Fibroblast of skin of left quadriceps (primary cell): ENCODE data around the gene LBX1.
"Not testable (repeated sequence)": the region's sequence is repeated elsewhere in the genome, so short reads cannot be mapped to it uniquely, and the experiment has no call there.

Experiments used
- DNase-seq, 2 experiments: peaks; one replicate each; pipeline ENCODE4 v3.0.0-alpha.2; 2013; ENCODE audit warnings: low read depth in 2 of 2

The LBX1 gene

DNA sequence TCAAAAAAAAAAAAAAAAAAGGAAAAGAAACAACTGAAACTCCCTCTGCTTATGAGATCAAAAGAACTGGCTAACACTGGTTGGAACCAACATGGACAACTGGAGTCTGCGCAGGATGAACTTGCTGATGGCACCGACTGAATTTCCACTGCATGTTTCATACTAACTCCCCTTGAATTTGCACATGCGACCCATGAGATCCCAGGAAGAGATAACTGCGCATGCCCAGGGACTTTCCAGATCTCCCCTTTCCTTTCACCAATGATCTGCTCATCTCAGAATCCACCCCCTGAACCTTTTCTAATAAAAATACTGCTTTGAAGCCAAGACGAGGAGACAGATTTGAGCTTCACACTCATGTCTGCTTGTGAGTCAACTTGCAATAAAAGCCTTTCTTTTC, 20.7 kb downstream of the LBX1 start:
- no peak for DNase-seq

DNA sequence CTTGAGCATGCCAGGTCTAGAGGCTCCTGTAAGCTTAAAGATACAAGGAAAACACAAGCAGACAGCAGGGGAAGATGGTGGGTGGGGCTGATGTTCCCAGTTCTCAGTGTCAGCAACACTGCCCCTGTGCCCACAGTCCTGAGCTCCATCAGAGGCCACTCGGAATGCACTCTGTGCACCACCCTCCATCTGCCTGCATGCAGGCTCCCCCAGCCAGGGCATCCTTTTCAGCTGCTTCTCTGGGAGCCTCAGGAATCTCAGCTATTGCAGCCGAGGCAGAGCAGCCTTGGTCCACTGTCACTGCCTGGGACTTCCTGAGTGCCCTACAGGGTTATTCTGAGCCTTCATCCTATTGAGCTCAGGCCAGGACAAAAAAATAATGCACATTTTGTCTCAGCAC, 22.2 kb downstream of the LBX1 start:
- no peak for DNase-seq

DNA sequence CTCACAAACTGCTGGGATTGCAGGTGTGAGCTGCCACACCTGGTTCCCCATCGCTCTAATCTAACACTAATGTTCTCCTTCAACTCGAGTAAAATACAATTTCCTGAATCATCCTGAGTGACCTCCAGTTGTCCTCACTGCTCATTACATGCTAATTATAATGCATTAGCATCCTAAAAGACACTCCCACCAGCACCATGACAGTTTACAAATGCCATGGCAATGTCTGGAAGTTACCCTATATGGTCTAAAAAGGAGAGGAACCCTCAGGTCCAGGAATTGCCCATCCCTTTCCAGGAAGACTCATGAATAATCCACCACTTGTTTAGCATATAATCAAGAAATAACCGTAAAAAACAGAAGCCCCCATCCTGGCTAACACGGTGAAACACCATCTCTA, 26.6 kb downstream of the LBX1 start:
- not testable (repeated sequence) for DNase-seq

DNA sequence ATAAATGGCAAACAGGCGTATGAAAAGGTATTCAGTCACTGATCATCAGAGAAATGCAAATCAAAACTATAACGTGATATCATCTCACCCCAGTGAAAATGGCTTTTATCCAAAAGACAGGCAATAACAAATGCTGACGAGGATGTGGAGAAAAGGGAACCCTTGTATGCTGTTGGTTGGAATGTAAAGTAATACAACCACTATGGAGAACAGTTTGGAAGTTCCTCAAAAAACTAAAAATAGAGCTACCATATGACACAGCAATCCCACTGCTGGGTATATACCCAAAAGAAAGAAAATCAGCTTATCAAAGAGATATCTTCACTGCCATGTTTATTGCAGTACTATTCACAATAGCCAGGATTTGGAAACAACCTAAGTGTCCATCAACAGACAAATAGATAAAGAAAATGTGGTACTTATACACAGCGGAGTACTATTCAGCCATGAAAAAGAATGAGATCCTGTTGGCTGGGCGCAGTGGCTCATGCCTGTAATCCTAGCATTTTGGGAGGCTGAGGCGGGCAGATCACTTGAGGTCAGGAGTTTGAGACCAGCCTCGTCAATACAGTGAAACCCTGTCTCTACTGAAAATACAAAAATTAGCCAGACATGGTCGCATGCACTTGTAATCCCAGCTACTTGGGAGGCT, 30.8 kb downstream of the LBX1 start:
- not testable (repeated sequence) for DNase-seq

DNA sequence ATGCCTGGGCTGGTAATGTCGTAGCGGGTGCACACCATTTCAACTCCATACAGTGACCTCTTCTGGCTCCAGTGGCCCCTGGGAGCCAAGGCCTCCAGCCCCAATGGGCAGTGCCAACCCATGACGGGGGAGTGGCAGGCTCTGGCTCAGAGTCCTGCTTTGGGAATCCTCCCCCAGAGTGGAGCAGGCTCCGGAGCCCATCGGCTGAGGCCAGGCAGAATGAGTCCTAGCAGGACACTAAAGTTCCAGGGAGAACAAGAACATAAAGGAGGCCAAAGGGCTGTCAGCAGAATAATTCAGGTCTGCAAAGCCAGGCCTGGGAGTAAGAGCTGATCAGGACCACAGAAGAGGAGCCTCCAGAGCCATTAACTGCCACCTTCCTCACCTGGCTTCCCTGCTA, 33.3 kb downstream of the LBX1 start:
- DNase-seq, result no peak

DNA sequence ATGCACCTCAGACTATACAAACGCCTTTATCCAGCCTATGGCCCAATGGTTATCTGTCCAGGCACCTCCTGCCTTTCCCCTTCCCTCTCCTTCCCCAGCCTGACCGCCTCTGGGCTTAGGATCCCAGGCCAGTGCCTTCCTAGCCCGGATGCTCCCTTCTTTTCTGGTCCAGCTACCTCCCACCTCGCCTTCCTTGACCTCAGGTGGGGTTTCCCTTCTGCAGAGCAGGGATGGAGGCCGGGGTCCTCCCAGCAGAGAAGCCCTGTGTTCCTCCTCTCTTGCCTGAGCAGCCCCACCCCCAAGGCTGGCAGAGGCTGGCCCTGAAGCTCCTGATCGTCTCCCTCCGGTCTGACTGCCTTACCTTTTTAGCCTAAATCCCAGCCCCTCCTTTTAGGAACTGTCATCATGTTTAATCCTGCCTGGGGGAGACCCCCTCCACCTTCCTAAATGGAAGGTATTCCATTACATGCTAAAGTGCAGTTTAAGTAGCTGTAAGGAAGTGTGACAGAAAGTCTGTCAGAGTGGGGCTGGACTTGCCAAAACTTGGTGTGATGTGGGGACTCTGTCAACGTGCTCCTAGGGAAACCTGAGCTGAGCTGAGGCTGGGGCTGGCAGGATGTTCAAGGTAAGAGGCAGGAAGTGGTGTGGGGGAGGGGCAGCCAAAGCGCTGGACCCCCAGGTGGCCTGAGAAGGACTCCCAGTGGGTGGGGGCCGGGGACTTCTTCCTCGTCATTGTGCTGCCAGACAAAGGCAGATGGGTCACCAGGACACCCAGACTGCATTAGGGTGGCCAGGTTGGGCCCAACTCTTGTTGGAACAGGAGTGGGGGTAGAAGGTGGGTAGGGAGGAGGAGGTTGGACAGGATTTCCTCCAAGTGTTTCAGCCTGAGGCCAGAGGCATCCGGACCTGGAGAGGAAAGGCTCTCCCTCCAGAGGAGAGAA, 39.5 kb downstream of the LBX1 start:
- DNase-seq, result no peak

DNA sequence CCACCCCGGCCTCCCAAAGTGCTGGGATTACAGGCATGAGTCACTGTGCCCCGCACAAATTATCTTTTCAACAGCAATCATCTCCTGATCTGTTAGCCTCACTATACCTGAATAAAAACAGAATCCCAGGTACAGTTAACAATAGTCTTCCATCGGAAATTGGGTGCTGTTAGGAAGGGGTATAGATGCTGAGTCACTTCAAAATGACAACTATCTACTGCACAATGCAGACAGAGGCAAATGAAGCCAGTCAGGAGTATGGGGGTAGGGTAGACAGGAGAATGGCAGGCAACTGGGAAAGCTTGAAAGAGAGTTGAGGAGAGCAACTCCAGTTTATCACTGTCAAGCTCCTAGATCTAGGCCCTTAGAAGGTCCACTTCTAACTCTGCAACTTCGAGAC, 40.3 kb downstream of the LBX1 start:
- DNase-seq, result no peak

DNA sequence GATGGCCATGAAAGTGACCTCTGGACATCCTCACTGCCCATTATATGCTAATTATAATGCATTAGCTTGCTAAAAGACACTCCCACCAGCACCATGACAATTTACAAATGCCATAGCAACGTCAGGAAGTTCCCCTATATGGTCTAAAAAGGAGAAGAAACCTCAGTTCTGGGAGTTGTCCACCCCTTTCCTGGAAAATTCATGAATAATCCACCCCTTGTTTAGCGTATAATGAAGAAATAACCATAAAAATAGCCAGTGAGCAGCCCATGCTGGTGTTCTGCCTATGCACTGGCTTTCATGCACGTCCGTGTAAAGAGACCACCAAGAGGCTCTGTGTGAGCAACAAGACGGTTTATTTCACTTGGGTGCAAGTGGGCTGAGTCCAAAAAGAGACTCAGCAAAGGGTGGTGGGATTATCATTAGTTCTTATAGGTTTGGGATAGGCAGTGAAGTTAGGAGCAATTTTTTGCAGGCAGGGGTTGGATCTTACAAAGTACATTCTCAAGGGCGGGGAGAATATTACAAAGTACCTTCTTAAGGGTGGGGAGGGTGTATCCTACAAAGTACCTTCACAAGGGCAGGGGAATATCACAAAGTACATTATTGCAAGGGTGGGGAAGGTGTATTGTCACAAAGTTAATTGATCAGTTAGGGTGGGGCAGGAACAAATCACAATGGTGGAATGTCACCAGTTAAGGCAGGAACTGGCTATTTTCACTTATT, 45.6 kb downstream of the LBX1 start:
- no peak for DNase-seq

DNA sequence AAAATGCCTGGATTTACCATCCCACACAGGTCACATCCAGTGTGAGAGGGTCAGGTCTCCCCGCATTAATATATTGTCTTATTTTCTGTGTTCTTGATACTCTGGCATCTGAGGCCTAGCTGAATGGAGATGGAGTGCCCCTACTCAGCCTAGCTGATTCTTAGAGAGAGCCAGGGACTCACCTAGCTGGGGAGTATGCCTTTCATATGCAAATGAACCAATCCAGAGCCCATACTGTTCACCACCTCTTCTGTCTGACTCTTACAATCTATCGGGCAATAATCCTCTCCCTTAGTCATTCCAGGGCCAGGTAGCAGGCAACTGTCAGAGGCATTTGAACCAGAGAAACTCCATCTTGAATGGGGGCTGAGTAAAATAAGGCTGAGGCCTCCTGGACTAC, 46.3 kb downstream of the LBX1 start:
- DNase-seq, result no peak
